Duodenal mucosa (tissue), 2 donors: ENCODE measurements around the gene KCNH1.
"Not testable (repeated sequence)": the region's sequence is repeated elsewhere in the genome, so short reads cannot be mapped to it uniquely, and the experiment has no call there.

Source experiments
- H3K27ac ChIP-seq: one replicate; pipeline ENCODE4 v1.7.0; 2013; ENCODE audit warnings: low read depth, low read length
- H3K27me3 ChIP-seq, 2 donors: one replicate each; pipeline ENCODE4 v1.7.0; 2013; ENCODE audit warnings: low read length in 2 of 2, control low read depth in 1 of 2; ENCODE audit not compliant: insufficient read depth in 2 of 2, control insufficient read depth in 1 of 2
- H3K36me3 ChIP-seq, 2 donors: one replicate each; pipeline ENCODE4 v1.7.0; 2013; ENCODE audit warnings: low read length in 2 of 2, control low read depth in 1 of 2; ENCODE audit not compliant: insufficient read depth in 2 of 2, control insufficient read depth in 1 of 2
- H3K4me1 ChIP-seq, 2 donors: one replicate each; pipeline ENCODE4 v1.7.0; 2013; ENCODE audit warnings: low read length in 2 of 2, control low read depth in 1 of 2; ENCODE audit not compliant: insufficient read depth in 2 of 2, control insufficient read depth in 1 of 2
- H3K4me3 ChIP-seq, 2 donors: one replicate each; pipeline ENCODE4 v1.7.0; 2013; ENCODE audit warnings: low read length in 2 of 2, low read depth in 1 of 2
- H3K9ac ChIP-seq, 2 donors: one replicate each; pipeline ENCODE4 v1.7.0; 2013; ENCODE audit warnings: low read length in 2 of 2, low read depth in 1 of 2
- H3K9me3 ChIP-seq, 2 donors: one replicate each; pipeline ENCODE4 v1.7.0; 2013; ENCODE audit warnings: low read length in 2 of 2, control low read depth in 1 of 2; ENCODE audit not compliant: control insufficient read depth in 1 of 2

Gene KCNH1

GRCh38 chr1:210663730-210664573 lies 470.0 kb downstream of the KCNH1 start:
- peaks cover 0 to 3% of the 10 kb centered on the region in 2 donors for H3K4me1 ChIP-seq
- H3K27ac ChIP-seq: no peak overlapping the region
- H3K27me3 ChIP-seq: no peaks in the 10 kb centered on the region
- no peaks in the 10 kb centered on the region for H3K36me3 ChIP-seq
- H3K9me3 ChIP-seq: no peaks in the 10 kb centered on the region
- H3K9ac ChIP-seq: no peak overlapping the region
- no peak overlapping the region for H3K4me3 ChIP-seq

GRCh38 chr1:210662291-210663050 lies 471.5 kb downstream of the KCNH1 start:
- Histone ChIP-seq H3K36me3 (no peaks in the 10 kb centered on the region), H3K4me3 (no peak overlapping the region), H3K9me3 (no peaks in the 10 kb centered on the region), H3K9ac (no peak overlapping the region), H3K27ac (no peak overlapping the region), H3K27me3 (no peaks in the 10 kb centered on the region), H3K4me1 (peaks cover 0 to 3% of the 10 kb centered on the region in 2 donors)

- H3K36me3 ChIP-seq, H3K4me1 ChIP-seq, H3K9me3 ChIP-seq, H3K4me3 ChIP-seq, H3K27me3 ChIP-seq, H3K9ac ChIP-seq, H3K27ac ChIP-seq: not testable (repeated sequence)
These were observed 472.4 kb downstream of the KCNH1 start for GRCh38 chr1:210661520-210661919.

- Histone ChIP-seq H3K27me3 (no peaks in the 10 kb centered on the region), H3K36me3 (no peaks in the 10 kb centered on the region), H3K9ac (no peak overlapping the region), H3K4me1 (no peaks in the 10 kb centered on the region), H3K9me3 (peaks cover 0 to 5% of the 10 kb centered on the region in 2 donors), H3K27ac (no peak overlapping the region), H3K4me3 (no peak overlapping the region)
These were observed 476.1 kb downstream of the KCNH1 start for GRCh38 chr1:210657806-210658205.

GRCh38 chr1:210655511-210655910 lies 478.4 kb downstream of the KCNH1 start:
- Histone ChIP-seq H3K27me3 (no peaks in the 10 kb centered on the region), H3K4me3 (no peak overlapping the region), H3K9ac (no peak overlapping the region), H3K36me3 (no peaks in the 10 kb centered on the region), H3K4me1 (no peaks in the 10 kb centered on the region), H3K27ac (no peak overlapping the region), H3K9me3 (peaks cover 0 to 5% of the 10 kb centered on the region in 2 donors)

GRCh38 chr1:210654176-210654981 lies 479.6 kb downstream of the KCNH1 start:
- peaks cover 0 to 5% of the 10 kb centered on the region in 2 donors for H3K9me3 ChIP-seq

GRCh38 chr1:210653771-210654170 lies 480.2 kb downstream of the KCNH1 start:
- no peaks in the 10 kb centered on the region for H3K36me3 ChIP-seq
- H3K4me3 ChIP-seq: no peak overlapping the region
- H3K27ac ChIP-seq: no peak overlapping the region
- no peaks in the 10 kb centered on the region for H3K4me1 ChIP-seq
- peaks cover 0 to 5% of the 10 kb centered on the region in 2 donors for H3K9me3 ChIP-seq
- H3K9ac ChIP-seq: no peak overlapping the region
- H3K27me3 ChIP-seq: no peaks in the 10 kb centered on the region

More at GRCh38 chr1:210654176-210654981, 479.6 kb downstream of the KCNH1 start:
- no peaks in the 10 kb centered on the region for H3K4me1 ChIP-seq
- H3K27me3 ChIP-seq: no peaks in the 10 kb centered on the region
- H3K9ac ChIP-seq: no peak overlapping the region
- no peak overlapping the region for H3K27ac ChIP-seq
- H3K4me3 ChIP-seq: no peak overlapping the region
- H3K36me3 ChIP-seq: no peaks in the 10 kb centered on the region

- Histone ChIP-seq H3K27me3 (no peaks in the 10 kb centered on the region), H3K27ac (no peak overlapping the region), H3K9me3 (peaks cover 0 to 5% of the 10 kb centered on the region in 2 donors), H3K4me1 (no peaks in the 10 kb centered on the region), H3K36me3 (no peaks in the 10 kb centered on the region), H3K9ac (no peak overlapping the region), H3K4me3 (no peak overlapping the region)
These were observed 481.5 kb downstream of the KCNH1 start for GRCh38 chr1:210652329-210652954.

- Histone ChIP-seq H3K9ac (no peak overlapping the region), H3K36me3 (no peaks in the 10 kb centered on the region), H3K27ac (no peak overlapping the region), H3K4me1 (peaks cover 0 to 4% of the 10 kb centered on the region in 2 donors), H3K9me3 (peaks cover 0 to 5% of the 10 kb centered on the region in 2 donors), H3K27me3 (no peaks in the 10 kb centered on the region), H3K4me3 (no peak overlapping the region)
These were observed 483.5 kb downstream of the KCNH1 start for GRCh38 chr1:210650403-210650802.
